Activated CD8-positive, alpha-beta memory T cell treated with anti-CD3 and anti-CD28 coated beads, Interleukin-2, amount 10 ng/mL, durations not matched to agents 7 days and 5 days (primary cell): ENCODE results near the gene NAPB. TPM values are rescaled to one million over a fixed set of nuclear protein-coding genes. Genes with fewer than 3 reads are reported as not detected.
"Not testable (repeated sequence)": the region's sequence is repeated elsewhere in the genome, so short reads cannot be mapped to it uniquely, and the experiment has no call there.

Source experiments
- ATAC-seq: fragments of 150-1000 bp; cut with Tn5 transposase; one replicate; pipeline ENCODE4 v1.10.0; 2021; ENCODE audit warnings: moderate library complexity
- CTCF ChIA-PET: fragments of 350-600 bp; sonication (Branson Sonifier 250); formaldehyde crosslinking; loops from one replicate; lab custom pipeline; 2021; ENCODE audit warnings: antibody characterized with exemption; lab: Charles Lee
- DNase-seq: peaks from one replicate; pipeline ENCODE4 v3.0.0-alpha.2; 2020
- H3K27ac Mint-ChIP-seq: one replicate; pipeline ENCODE4 v1.8.0; 2021; ENCODE audit warnings: mild to moderate bottlenecking, mixed read lengths
- H3K27me3 Mint-ChIP-seq: one replicate; pipeline ENCODE4 v1.8.0; 2021; ENCODE audit warnings: mixed read lengths
- H3K36me3 Mint-ChIP-seq: one replicate; pipeline ENCODE4 v1.8.0; 2021; ENCODE audit warnings: mild to moderate bottlenecking, mixed read lengths
- H3K4me1 Mint-ChIP-seq: one replicate; pipeline ENCODE4 v1.8.0; 2021; ENCODE audit warnings: mixed read lengths
- H3K4me3 Mint-ChIP-seq: one replicate; pipeline ENCODE4 v1.8.0; 2021; ENCODE audit warnings: mild to moderate bottlenecking, moderate library complexity, mixed read lengths
- H3K9me3 Mint-ChIP-seq: one replicate; pipeline ENCODE4 v1.8.0; 2022; ENCODE audit warnings: low read depth, mixed read lengths
- total RNA-seq, 2 experiments: library from RNA; stranded (reverse); gene quantifications; one replicate each; pipeline ENCODE4 v1.2.3, GENCODE V29; 2021

NAPB gene
- total RNA-seq, result 10 to 100 TPM; 17.5 to 23.1 TPM

GRCh38 chr20:23420943-23421931, at the start of gene NAPB:
Gene NAPB (minus strand): TSS chr20:23421488. CDS start chr20:23421402, 86 bp downstream.
- peaks cover 53% of the 10 kb centered on the region for H3K4me1 Mint-ChIP-seq
- H3K27ac Mint-ChIP-seq, result peak within 1 kb of the TSS; percentile 96
- H3K36me3 Mint-ChIP-seq, result peaks cover 3% of the 10 kb centered on the region
- ATAC-seq (peak; percentile 99), DNase-seq (peak; percentile 96)
- CTCF ChIA-PET, result interaction anchor here (0.5 to 5.3 kb wide), 15 partner anchors 10 to 1373 kb away, joined by 3 to 47 read pairs (median 5); partner anchors contain the start of genes GZF1 and NXT1
- peaks cover 10% of the 10 kb centered on the region for H3K27me3 Mint-ChIP-seq
- H3K4me3 Mint-ChIP-seq, result peak within 1 kb of the TSS; percentile 97
- no peaks in the 10 kb centered on the region for H3K9me3 Mint-ChIP-seq

GRCh38 chr20:23466961-23467360, 45.7 kb upstream of the NAPB start:
- DNase-seq, ATAC-seq, CTCF ChIA-PET, H3K4me1 Mint-ChIP-seq, H3K4me3 Mint-ChIP-seq, H3K27ac Mint-ChIP-seq, H3K36me3 Mint-ChIP-seq: not testable (repeated sequence)
- peaks cover 15% of the 10 kb centered on the region for H3K9me3 Mint-ChIP-seq
- H3K27me3 Mint-ChIP-seq, result peaks cover 27% of the 10 kb centered on the region

GRCh38 chr20:23461180-23461579, 39.9 kb upstream of the NAPB start:
- CTCF ChIA-PET, result no interaction called here
- no peaks in the 10 kb centered on the region for H3K36me3 Mint-ChIP-seq
- no peak overlapping the region for H3K27ac Mint-ChIP-seq
- H3K4me1 Mint-ChIP-seq, result peaks cover 11% of the 10 kb centered on the region
- DNase-seq, result no peak
- peaks cover 17% of the 10 kb centered on the region for H3K27me3 Mint-ChIP-seq
- no peak overlapping the region for H3K4me3 Mint-ChIP-seq
- no peak for ATAC-seq
- peaks cover 5% of the 10 kb centered on the region for H3K9me3 Mint-ChIP-seq

- H3K36me3 Mint-ChIP-seq, result no peaks in the 10 kb centered on the region
- no peak overlapping the region for H3K27ac Mint-ChIP-seq
- ATAC-seq, result no peak
- H3K9me3 Mint-ChIP-seq, result no peaks in the 10 kb centered on the region
- peaks cover 17% of the 10 kb centered on the region for H3K27me3 Mint-ChIP-seq
- H3K4me1 Mint-ChIP-seq, result peaks cover 22% of the 10 kb centered on the region
- DNase-seq, result no peak
- no peak overlapping the region for H3K4me3 Mint-ChIP-seq
- CTCF ChIA-PET, result interaction anchor here (1.1 to 1.9 kb wide), 4 partner anchors 9 to 17 kb away, joined by 3 to 6 read pairs (median 4); no protein-coding TSS in a partner anchor
Measured at GRCh38 chr20:23459461-23460150, 38.3 kb upstream of the NAPB start.

- no peak overlapping the region for H3K4me3 Mint-ChIP-seq
- H3K4me1 Mint-ChIP-seq, result peaks cover 22% of the 10 kb centered on the region
- H3K27ac Mint-ChIP-seq, result peak overlapping the region; percentile 58
- DNase-seq (no peak), ATAC-seq (no peak)
- peaks cover 7% of the 10 kb centered on the region for H3K27me3 Mint-ChIP-seq
- CTCF ChIA-PET, result interaction anchor here (1.3 kb wide), 1 partner anchor 10 kb away, joined by 5 read pairs; no protein-coding TSS in a partner anchor
- H3K9me3 Mint-ChIP-seq, result no peaks in the 10 kb centered on the region
- no peaks in the 10 kb centered on the region for H3K36me3 Mint-ChIP-seq
Measured at GRCh38 chr20:23456873-23457272, 35.6 kb upstream of the NAPB start.

GRCh38 chr20:23456409-23456808, 35.1 kb upstream of the NAPB start:
- H3K9me3 Mint-ChIP-seq, result no peaks in the 10 kb centered on the region
- H3K27ac Mint-ChIP-seq, result peak overlapping the region; percentile 58
- H3K4me3 Mint-ChIP-seq, result no peak overlapping the region
- CTCF ChIA-PET, result interaction anchor here (1.3 kb wide), 1 partner anchor 9 kb away, joined by 5 read pairs; no protein-coding TSS in a partner anchor
- DNase-seq, result peak; percentile 59
- ATAC-seq, result peak; percentile 78
- H3K36me3 Mint-ChIP-seq, result no peaks in the 10 kb centered on the region
- H3K27me3 Mint-ChIP-seq, result peaks cover 8% of the 10 kb centered on the region
- peaks cover 22% of the 10 kb centered on the region for H3K4me1 Mint-ChIP-seq

GRCh38 chr20:23455639-23456038, 34.4 kb upstream of the NAPB start:
- Mint-ChIP-seq H3K4me1 (peaks cover 22% of the 10 kb centered on the region), H3K4me3 (no peak overlapping the region), H3K36me3 (no peaks in the 10 kb centered on the region), H3K27ac (peak overlapping the region; percentile 58), H3K9me3 (no peaks in the 10 kb centered on the region), H3K27me3 (peaks cover 5% of the 10 kb centered on the region)
- CTCF ChIA-PET, result interaction anchor here (1.3 kb wide), 1 partner anchor 8 kb away, joined by 5 read pairs; no protein-coding TSS in a partner anchor
- DNase-seq, result no peak
- no peak for ATAC-seq

- CTCF ChIA-PET, result no interaction called here
- Mint-ChIP-seq H3K4me1 (peaks cover 25% of the 10 kb centered on the region), H3K9me3 (no peaks in the 10 kb centered on the region), H3K27ac (no peak overlapping the region), H3K4me3 (no peak overlapping the region), H3K36me3 (no peaks in the 10 kb centered on the region), H3K27me3 (peaks cover 4% of the 10 kb centered on the region)
- DNase-seq (no peak), ATAC-seq (no peak)
Measured at GRCh38 chr20:23454816-23455215, 33.5 kb upstream of the NAPB start.

- ATAC-seq (no peak), DNase-seq (no peak)
- H3K9me3 Mint-ChIP-seq, result no peaks in the 10 kb centered on the region
- peaks cover 34% of the 10 kb centered on the region for H3K4me1 Mint-ChIP-seq
- no peaks in the 10 kb centered on the region for H3K36me3 Mint-ChIP-seq
- peaks cover 2% of the 10 kb centered on the region for H3K27me3 Mint-ChIP-seq
- CTCF ChIA-PET, result interaction anchor here (1.0 kb wide), 1 partner anchor 10 kb away, joined by 4 read pairs; no protein-coding TSS in a partner anchor
- H3K27ac Mint-ChIP-seq, result no peak overlapping the region
- no peak overlapping the region for H3K4me3 Mint-ChIP-seq
Measured at GRCh38 chr20:23453549-23454543, 32.6 kb upstream of the NAPB start.

- Mint-ChIP-seq H3K4me1 (peaks cover 34% of the 10 kb centered on the region), H3K27ac (no peak within 1 kb of the TSS), H3K4me3 (no peak within 1 kb of the TSS), H3K27me3 (peaks cover 2% of the 10 kb centered on the region), H3K36me3 (no peaks in the 10 kb centered on the region), H3K9me3 (no peaks in the 10 kb centered on the region)
- DNase-seq (no peak), ATAC-seq (no peak)
- CTCF ChIA-PET, result interaction anchor here (1.0 kb wide), 1 partner anchor 9 kb away, joined by 4 read pairs; no protein-coding TSS in a partner anchor
Measured at GRCh38 chr20:23452776-23453175, 31.5 kb upstream of the NAPB start, which contains the start of gene CST11. Gene CST11 (minus strand): TSS chr20:23452876. CDS start chr20:23452811, 65 bp downstream.

- ATAC-seq (no peak), DNase-seq (no peak)
- H3K27me3 Mint-ChIP-seq, result peaks cover 2% of the 10 kb centered on the region
- no peaks in the 10 kb centered on the region for H3K36me3 Mint-ChIP-seq
- H3K9me3 Mint-ChIP-seq, result no peaks in the 10 kb centered on the region
- no peak overlapping the region for H3K4me3 Mint-ChIP-seq
- H3K27ac Mint-ChIP-seq, result no peak overlapping the region
- CTCF ChIA-PET, result interaction anchor here (3.2 kb wide), 1 partner anchor 102 kb away, joined by 7 read pairs; the partner anchor contains the start of gene NXT1
- H3K4me1 Mint-ChIP-seq, result peaks cover 31% of the 10 kb centered on the region
Measured at GRCh38 chr20:23451956-23452487, 30.7 kb upstream of the NAPB start.

- Mint-ChIP-seq H3K27me3 (peaks cover 2% of the 10 kb centered on the region), H3K27ac (no peak overlapping the region)
- CTCF ChIA-PET, result interaction anchor here (1.4 to 3.2 kb wide), 2 partner anchors 9 to 101 kb away, joined by 3 to 7 read pairs; partner anchors contain the start of gene NXT1
Measured at GRCh38 chr20:23450877-23451276, 29.6 kb upstream of the NAPB start.

More at GRCh38 chr20:23450877-23451276, 29.6 kb upstream of the NAPB start:
- Mint-ChIP-seq H3K4me3 (no peak overlapping the region), H3K9me3 (no peaks in the 10 kb centered on the region), H3K36me3 (no peaks in the 10 kb centered on the region), H3K4me1 (peaks cover 19% of the 10 kb centered on the region)
- DNase-seq (no peak), ATAC-seq (no peak)
